H1 (cell line): ENCODE measurements around the gene STK11IP. TPM values are rescaled to one million over a fixed set of nuclear protein-coding genes. Genes with fewer than 3 reads are reported as not detected.

Experiments
- CTCF ChIA-PET: fragments of 300-600 bp; sonication (Branson Sonifier 250); formaldehyde crosslinking; loops from one replicate; lab custom pipeline; 2021; ENCODE audit not compliant: partially characterized antibody; lab: Charles Lee
- POLR2A ChIA-PET: fragments of 300-600 bp; sonication (Branson Sonifier 250); formaldehyde crosslinking; loops from one replicate; lab custom pipeline; 2021; ENCODE audit warnings: inconsistent platforms; ENCODE audit not compliant: partially characterized antibody; lab: Charles Lee
- DNase-seq, 2 experiments: peaks; one replicate each; pipeline versions ENCODE4 v3.0.0 to v3.0.0-alpha.2; 2010 to 2022; ENCODE audit warnings: low spot score in 2 of 2, low read depth in 1 of 2, mixed read lengths in 1 of 2
- FAIRE-seq: peaks from 2 replicates; lab custom pipeline; 2011; peaks lifted over from hg19 to GRCh38; lab: Jason Lieb, UNC
- H2AFZ ChIP-seq: 2 replicates; pipeline ENCODE4 v1.8.1; 2012; ENCODE audit warnings: low read length, inconsistent platforms
- H2AK5ac ChIP-seq: 2 replicates; pipeline ENCODE4 v1.6.1; 2013; ENCODE audit warnings: low read depth, low read length
- H2BK120ac ChIP-seq: replicated peaks from 2 replicates; pipeline ENCODE3; 2013; ENCODE audit warnings: low read depth, low read length, inconsistent platforms
- H2BK12ac ChIP-seq: 2 replicates; pipeline ENCODE4 v1.6.1; 2013; ENCODE audit warnings: low read depth, low read length
- H2BK15ac ChIP-seq: 2 replicates; pipeline ENCODE4 v1.6.1; 2013; ENCODE audit warnings: low read length
- H2BK20ac ChIP-seq: 2 replicates; pipeline ENCODE4 v1.6.1; 2013; ENCODE audit warnings: low read length
- H2BK5ac ChIP-seq: 2 replicates; pipeline ENCODE4 v1.6.1; 2013; ENCODE audit warnings: low read depth, low read length
- H3K14ac ChIP-seq: 2 replicates; pipeline ENCODE4 v1.6.1; 2013; ENCODE audit warnings: inconsistent platforms; ENCODE audit not compliant: insufficient read length
- H3K18ac ChIP-seq: 2 replicates; pipeline ENCODE4 v1.6.1; 2013; ENCODE audit warnings: low read length; ENCODE audit errors: extremely low read depth
- H3K23ac ChIP-seq: 2 replicates; pipeline ENCODE4 v1.6.1; 2013; ENCODE audit warnings: inconsistent platforms; ENCODE audit not compliant: insufficient read length
- H3K23me2 ChIP-seq: 2 replicates; pipeline ENCODE4 v1.6.1; 2013; ENCODE audit warnings: low read depth, low read length
- H3K27ac ChIP-seq: 2 replicates; pipeline ENCODE4 v1.6.1; 2011; ENCODE audit warnings: low read depth, low read length, inconsistent platforms
- H3K27me3 ChIP-seq, 4 experiments: replicated peaks in 1 of 4; 1 replicate in 1 of 4; 2 replicates in 3 of 4; pipeline versions ENCODE4 v1.6.1 to v1.8.1; 2011 to 2013; ENCODE audit warnings: low read length in 3 of 4, mild to moderate bottlenecking in 3 of 4, inconsistent platforms in 2 of 4, mixed read lengths in 2 of 4, moderate library complexity in 1 of 4; ENCODE audit not compliant: control insufficient read depth in 3 of 4, insufficient read depth in 3 of 4; ENCODE audit errors: extremely low read depth in 1 of 4
- H3K36me3 ChIP-seq, 4 experiments: 2 replicates each; pipeline versions ENCODE4 v1.6.1 to v1.8.1; 2011 to 2013; ENCODE audit warnings: mild to moderate bottlenecking in 4 of 4, low read length in 3 of 4, moderate library complexity in 2 of 4, control low read depth in 1 of 4, inconsistent platforms in 1 of 4; ENCODE audit not compliant: insufficient read depth in 4 of 4, control insufficient read depth in 2 of 4
- H3K4ac ChIP-seq: replicated peaks from 2 replicates; pipeline ENCODE3; 2013; ENCODE audit warnings: low read length, low read depth, mixed read lengths, inconsistent platforms; ENCODE audit not compliant: insufficient read length
- H3K4me1 ChIP-seq, 4 experiments: replicated peaks in 1 of 4; 1 replicate in 1 of 4; 2 replicates in 3 of 4; pipeline versions ENCODE4 v1.6.1 to v1.8.1; 2011 to 2013; ENCODE audit warnings: low read length in 3 of 4, inconsistent platforms in 2 of 4, mixed read lengths in 1 of 4; ENCODE audit not compliant: insufficient read depth in 4 of 4, control insufficient read depth in 3 of 4
- H3K4me2 ChIP-seq, 2 experiments: 2 replicates each; pipeline versions ENCODE4 v1.6.1 to v1.8.1; 2011 to 2013; ENCODE audit warnings: low read depth in 2 of 2, low read length in 2 of 2, control low read depth in 1 of 2, inconsistent platforms in 1 of 2, mild to moderate bottlenecking in 1 of 2; ENCODE audit not compliant: insufficient read depth in 1 of 2
- H3K4me3 ChIP-seq, 4 experiments: fragments of 200-600, 300-600 bp in 1 of 4; sonication (generic), shearing (Covaris generic), sonication (Bioruptor Twin) in 1 of 4; 2 replicates each; pipeline versions ENCODE4 v1.5.1 to v1.8.1; 2011 to 2016; ENCODE audit warnings: low read length in 4 of 4, low read depth in 3 of 4, control low read depth in 2 of 4, inconsistent platforms in 2 of 4, mild to moderate bottlenecking in 2 of 4, mixed read lengths in 1 of 4, moderate library complexity in 1 of 4; ENCODE audit not compliant: insufficient read depth in 2 of 4; ENCODE audit errors: extremely low read depth in 1 of 4
- H3K56ac ChIP-seq: replicated peaks from 2 replicates; pipeline ENCODE3; 2013; ENCODE audit warnings: low read depth, mild to moderate bottlenecking, mixed read lengths, low read length, inconsistent platforms; ENCODE audit not compliant: insufficient read length
- H3K79me1 ChIP-seq: 2 replicates; pipeline ENCODE4 v1.6.1; 2013; ENCODE audit warnings: low read depth, low read length, control low read depth
- H3K79me2 ChIP-seq, 2 experiments: 2 replicates each; pipeline versions ENCODE4 v1.6.1 to v1.8.1; 2012 to 2013; ENCODE audit warnings: low read length in 2 of 2, mild to moderate bottlenecking in 2 of 2, inconsistent platforms in 1 of 2; ENCODE audit not compliant: insufficient read depth in 2 of 2, control insufficient read depth in 1 of 2
- H3K9ac ChIP-seq, 4 experiments: replicated peaks in 1 of 4; 1 replicate in 1 of 4; 2 replicates in 3 of 4; pipeline versions ENCODE4 v1.6.1 to v1.8.1; 2011 to 2013; ENCODE audit warnings: low read depth in 3 of 4, low read length in 3 of 4, control low read depth in 2 of 4, mild to moderate bottlenecking in 2 of 4, moderate library complexity in 2 of 4, inconsistent platforms in 1 of 4; ENCODE audit errors: extremely low read depth in 1 of 4
- H3K9me3 ChIP-seq, 2 experiments: 2 replicates each; pipeline versions ENCODE4 v1.6.1 to v1.8.1; 2012 to 2013; ENCODE audit warnings: mild to moderate bottlenecking in 2 of 2, moderate library complexity in 2 of 2, control low read depth in 1 of 2, inconsistent platforms in 1 of 2, low read depth in 1 of 2, low read length in 1 of 2, mixed read lengths in 1 of 2; ENCODE audit not compliant: insufficient read depth in 2 of 2
- H4K20me1 ChIP-seq, 2 experiments: replicated peaks in 1 of 2; 2 replicates each; pipeline versions ENCODE3 to v1.8.1; 2011 to 2013; ENCODE audit warnings: inconsistent platforms in 2 of 2, low read length in 2 of 2, mild to moderate bottlenecking in 1 of 2; ENCODE audit not compliant: insufficient read depth in 2 of 2, control insufficient read depth in 1 of 2
- H4K5ac ChIP-seq: 2 replicates; pipeline ENCODE4 v1.6.1; 2013; ENCODE audit warnings: low read length, low read depth, mixed read lengths, inconsistent platforms; ENCODE audit not compliant: insufficient read length
- H4K8ac ChIP-seq: 2 replicates; pipeline ENCODE4 v1.8.0; 2013; ENCODE audit warnings: mild to moderate bottlenecking, moderate library complexity, low read length, inconsistent platforms; ENCODE audit not compliant: insufficient read depth; ENCODE audit errors: extremely low read depth
- H4K91ac ChIP-seq: replicated peaks from 2 replicates; pipeline ENCODE3; 2013; ENCODE audit warnings: low read length, mixed read lengths, inconsistent platforms; ENCODE audit not compliant: insufficient read length
- BRCA1 ChIP-seq: IDR thresholded peaks from 2 replicates; pipeline ENCODE4 v1.6.1; 2012; ENCODE audit warnings: low read depth, low read length, improper control_type of control experiment
- EP300 ChIP-seq, 2 experiments: IDR thresholded peaks; 1 replicate in 1 of 2; 2 replicates in 1 of 2; pipeline ENCODE4 v1.6.1; 2011 to 2012; ENCODE audit warnings: low read depth in 2 of 2, low read length in 2 of 2, mild to moderate bottlenecking in 2 of 2, borderline replicate concordance in 1 of 2, inconsistent platforms in 1 of 2, moderate library complexity in 1 of 2
- GABPA ChIP-seq: IDR thresholded peaks from 2 replicates; pipeline ENCODE4 v1.6.1; 2011; ENCODE audit warnings: mild to moderate bottlenecking, low read length, moderate library complexity, borderline replicate concordance; ENCODE audit not compliant: insufficient read depth
- KDM5A ChIP-seq: fragments of 200-600 bp; IDR thresholded peaks from 2 replicates; pipeline ENCODE4 v1.7.1; 2012; ENCODE audit warnings: mild to moderate bottlenecking, low read length, inconsistent platforms, mixed read lengths
- NRF1 ChIP-seq: IDR thresholded peaks from 2 replicates; pipeline ENCODE4 v1.6.1; 2011; ENCODE audit warnings: mild to moderate bottlenecking, low read depth, low read length, improper control_type of control experiment
- POU5F1 ChIP-seq: IDR thresholded peaks from 2 replicates; pipeline ENCODE4 v1.6.1; 2011; ENCODE audit warnings: low read depth, mild to moderate bottlenecking, low read length, moderate library complexity
- SIX5 ChIP-seq: IDR thresholded peaks from 2 replicates; pipeline ENCODE4 v1.6.1; 2011; ENCODE audit warnings: mild to moderate bottlenecking, low read depth, low read length
- SP1 ChIP-seq: IDR thresholded peaks from 2 replicates; pipeline ENCODE4 v1.6.1; 2011; ENCODE audit warnings: low read depth, low read length
- TAF7 ChIP-seq: optimal IDR thresholded peaks from 2 replicates; pipeline ENCODE3; 2011; ENCODE audit warnings: low read depth, mild to moderate bottlenecking, inconsistent platforms, low read length, moderate library complexity, borderline replicate concordance
- TEAD4 ChIP-seq: IDR thresholded peaks from 2 replicates; pipeline ENCODE4 v1.6.1; 2012; ENCODE audit warnings: low read depth, low read length, inconsistent platforms, mixed read lengths
- USF2 ChIP-seq: IDR thresholded peaks from 2 replicates; pipeline ENCODE4 v1.6.1; 2011; ENCODE audit warnings: low read length, improper control_type of control experiment
- ZNF274 ChIP-seq: IDR thresholded peaks from 2 replicates; pipeline ENCODE4 v1.7.0; 2012; ENCODE audit warnings: low read length, borderline replicate concordance; ENCODE audit errors: extremely low read depth
- WGBS, 2 experiments: shearing (Covaris generic) in 1 of 2; methylation state at CpG; one replicate each; pipeline versions ENCODE4 v1.1.6 to v1.1.7; 2013 to 2015; ENCODE audit warnings: low lambda C conversion rate in 2 of 2, mixed read lengths in 2 of 2, inconsistent platforms in 1 of 2, low coverage in 1 of 2, missing lambda C conversion rate in 1 of 2; ENCODE audit not compliant: insufficient replicate concordance in 2 of 2, insufficient coverage in 1 of 2, insufficient read length in 1 of 2; ENCODE audit errors: extremely low coverage in 1 of 2, missing lambda C conversion rate in 1 of 2; 5-methylcytosine and 5-hydroxymethylcytosine counted together
- polyA plus RNA-seq, 7 experiments: library from polyadenylated mRNA; depleted of rRNA in 3 of 7; stranded (reverse) in 5 of 7; unstranded in 2 of 7; fragments of >200 nt in 5 of 7; fragments of 200-250 nt in 2 of 7; gene quantifications; 1 replicate in 5 of 7; 2 replicates in 1 of 7; 4 replicates in 1 of 7; pipeline versions ENCODE4 v1.2.1 to v1.2.3, GENCODE V29; 2011 to 2013; ENCODE audit warnings: missing spikeins in 2 of 7, mixed read lengths in 2 of 7
- total RNA-seq: library from RNA; stranded (reverse); fragmentation: NEBNext Ultra II Directional; extraction: Animal tissue kit (Norgen Biotek cat#: 25700); gene quantifications from 2 replicates; pipeline ENCODE4 v1.2.1, GENCODE V29; 2021

The STK11IP gene
- total and polyA plus RNA-seq, 2 of the 8 experiments (the other 6 are each of a cell fraction or from before 2014, with no cell fraction given), result 18.5 to 29.6 TPM

GRCh38 chr2:219553463-219553963 lies 44.1 kb upstream of the STK11IP start:
- H3K4me1 ChIP-seq, result peaks cover 0 to 15% (median 8%) of the 10 kb centered on the region in 4 experiments; a peak in 6 of 7 replicates
- no peak overlapping the region for H3K23ac ChIP-seq
- no peak overlapping the region for H4K5ac ChIP-seq
- no peaks in the 10 kb centered on the region for H3K79me2 ChIP-seq
- H3K27ac ChIP-seq, result no peak overlapping the region
- FAIRE-seq, result no peak
- H2BK5ac ChIP-seq, result no peak overlapping the region
- peak overlapping the region; percentile 90 to 95; a peak in 3 of 4 replicates for H3K4me2 ChIP-seq
- DNase-seq, result no peak
- H2AFZ ChIP-seq, result no peak overlapping the region
- no peak overlapping the region for H2BK120ac ChIP-seq
- no peak overlapping the region for H4K91ac ChIP-seq
- H4K8ac ChIP-seq, result no peak overlapping the region
- CTCF ChIA-PET, result interaction anchor here (0.6 to 19.7 kb wide), 8 partner anchors 6 to 174 kb away, joined by 3 to 293 read pairs (median 4); partner anchors contain the start of genes CHPF, STK11IP and TMEM198
- POLR2A ChIA-PET, result interaction anchor here (0.6 to 17.5 kb wide), 9 partner anchors 8 to 134 kb away, joined by 3 to 293 read pairs (median 4); partner anchors contain the start of genes CHPF, INHA, OBSL1 and STK11IP
- H2BK12ac ChIP-seq, result peak overlapping the region; percentile 68; the same call in 1 of the 2 replicates
- no peak overlapping the region for H3K9ac ChIP-seq
- H3K23me2 ChIP-seq, result peaks cover 17% of the 10 kb centered on the region; the same call in 1 of the 2 replicates
- peaks cover 0 to 7% of the 10 kb centered on the region in 2 experiments for H4K20me1 ChIP-seq
- 75% methylated on average over 12 of the region's 12 CpGs; no CpG with 5 or more reads in 1 of the 2 experiments for WGBS, 2 experiments
- peaks cover 2% of the 10 kb centered on the region; the same call in 1 of the 2 replicates for H3K79me1 ChIP-seq
- H3K27me3 ChIP-seq, result peaks cover 0 to 15% (median 13%) of the 10 kb centered on the region in 4 experiments; a peak in 6 of 7 replicates
- H3K9me3 ChIP-seq, result no peaks in the 10 kb centered on the region
- peak overlapping the region; percentile 72; the same call in 1 of the 2 replicates for H2BK15ac ChIP-seq
- no peak overlapping the region for H2AK5ac ChIP-seq
- H2BK20ac ChIP-seq, result no peak overlapping the region; the same call in 1 of the 2 replicates
- peaks cover 0 to 13% (median 0%) of the 10 kb centered on the region in 4 experiments; a peak in 3 of 8 replicates for H3K36me3 ChIP-seq
- H3K18ac ChIP-seq, result no peak overlapping the region
- peak overlapping the region; percentile 58 to 77 (median 68); a peak in 5 of 8 replicates for H3K4me3 ChIP-seq
- H3K56ac ChIP-seq, result no peak overlapping the region
- H3K14ac ChIP-seq, result no peak overlapping the region
- H3K4ac ChIP-seq, result no peak overlapping the region
- TF ChIP-seq KDM5A (no peak), SIX5 (no peak), GABPA (no peak), ZNF274 (no peak), SP1 (no peak), TEAD4 (no peak), NRF1 (no peak), TAF7 (no peak), EP300 (IDR thresholded peaks at IDR 0.05; ENCODE audit: borderline replicate concordance in 1 of 2, low read depth in 2 of 2, low read length in 2 of 2) (no peak), BRCA1 (no peak), POU5F1 (no peak), USF2 (no peak)
